HG02870 (cell line): ENCODE measurements around the gene MEI1.
"Not testable (repeated sequence)": the region's sequence is repeated elsewhere in the genome, so short reads cannot be mapped to it uniquely, and the experiment has no call there.

Experiments used
- ATAC-seq: cut with Tn5 transposase; IDR thresholded peaks from one replicate; pipeline ENCODE4 v1.9.1; 2021; ENCODE audit warnings: mild to moderate bottlenecking, moderate library complexity; ENCODE audit not compliant: unreplicated experiment

MEI1 gene

GRCh38 chr22:41682033-41682807 lies 17.1 kb upstream of the MEI1 start:
- ATAC-seq, result no peak

GRCh38 chr22:41683052-41683451 lies 16.3 kb upstream of the MEI1 start:
- no peak for ATAC-seq

GRCh38 chr22:41683616-41684015 lies 15.7 kb upstream of the MEI1 start:
- no peak for ATAC-seq

DNA sequence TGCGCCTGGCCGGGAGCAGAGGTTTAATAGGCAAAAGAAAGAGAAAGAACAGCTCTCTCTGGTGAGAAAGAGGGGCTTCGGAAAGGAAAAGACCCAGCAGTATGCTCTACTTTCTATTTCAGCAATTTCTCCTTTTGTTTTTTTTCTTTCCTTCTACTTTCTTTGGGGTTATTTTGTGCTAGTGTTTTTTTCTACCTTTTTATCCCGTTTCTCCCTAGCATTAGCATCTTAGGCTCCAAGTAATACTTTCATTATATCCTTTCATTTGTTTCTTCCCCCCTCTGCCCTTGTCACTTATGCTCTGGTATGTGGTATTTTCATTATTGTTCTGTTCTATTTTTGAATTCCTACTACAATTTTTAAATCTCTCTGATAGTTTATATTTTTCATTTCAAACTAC lies 15.1 kb upstream of the MEI1 start:
- ATAC-seq, result no peak

DNA sequence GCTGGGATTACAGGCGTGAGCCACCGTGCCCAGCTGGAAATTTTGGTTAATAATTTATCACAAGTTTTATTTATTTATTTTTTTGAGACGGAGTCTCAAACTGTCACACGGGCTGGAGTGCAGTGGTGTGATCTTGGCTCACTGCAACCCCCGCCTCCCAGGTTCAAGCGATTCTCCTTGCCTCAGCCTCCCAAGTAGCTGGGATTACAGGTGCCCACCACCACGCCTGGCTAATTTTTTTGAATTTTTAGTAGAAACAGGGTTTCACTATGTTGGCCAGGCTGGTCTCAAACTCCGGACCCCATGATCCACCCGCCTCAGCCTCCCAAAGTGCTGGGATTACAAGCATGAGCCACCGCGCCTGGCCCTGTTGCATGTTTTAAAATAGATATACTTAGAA lies 12.4 kb upstream of the MEI1 start:
- not testable (repeated sequence) for ATAC-seq

GRCh38 chr22:41687901-41688364 lies 11.4 kb upstream of the MEI1 start:
- ATAC-seq, result no peak

GRCh38 chr22:41688365-41689211 lies 10.7 kb upstream of the MEI1 start, which contains the start of gene SNU13:
TSS of gene SNU13 (minus strand) at chr22:41688867. CDS start at chr22:41688796, 71 bp downstream.
- peak; percentile 80 for ATAC-seq

- ATAC-seq, result no peak
These were observed 8.8 kb upstream of the MEI1 start for GRCh38 chr22:41690476-41690875.

DNA sequence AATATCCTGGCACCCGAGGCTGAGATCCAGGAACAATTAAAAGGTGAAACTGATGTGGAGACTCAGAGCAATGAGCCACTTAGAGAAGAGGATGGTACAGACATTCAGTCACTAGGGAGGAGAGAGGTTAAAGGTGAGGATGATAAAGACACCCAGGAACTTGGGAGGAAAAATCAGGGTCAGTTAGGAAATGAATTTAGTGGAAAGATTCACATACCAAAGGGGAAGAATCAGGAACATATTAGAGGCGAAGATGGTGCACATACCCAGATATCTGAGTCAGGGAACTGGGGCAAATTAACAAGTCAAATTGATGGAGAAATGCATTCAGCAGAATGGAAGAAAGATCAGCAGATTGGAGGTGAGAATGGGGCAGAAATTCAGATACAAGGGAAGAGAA lies 4.1 kb upstream of the MEI1 start:
- no peak for ATAC-seq

- ATAC-seq, result no peak
These were observed 2.6 kb upstream of the MEI1 start for GRCh38 chr22:41696703-41697102.

DNA sequence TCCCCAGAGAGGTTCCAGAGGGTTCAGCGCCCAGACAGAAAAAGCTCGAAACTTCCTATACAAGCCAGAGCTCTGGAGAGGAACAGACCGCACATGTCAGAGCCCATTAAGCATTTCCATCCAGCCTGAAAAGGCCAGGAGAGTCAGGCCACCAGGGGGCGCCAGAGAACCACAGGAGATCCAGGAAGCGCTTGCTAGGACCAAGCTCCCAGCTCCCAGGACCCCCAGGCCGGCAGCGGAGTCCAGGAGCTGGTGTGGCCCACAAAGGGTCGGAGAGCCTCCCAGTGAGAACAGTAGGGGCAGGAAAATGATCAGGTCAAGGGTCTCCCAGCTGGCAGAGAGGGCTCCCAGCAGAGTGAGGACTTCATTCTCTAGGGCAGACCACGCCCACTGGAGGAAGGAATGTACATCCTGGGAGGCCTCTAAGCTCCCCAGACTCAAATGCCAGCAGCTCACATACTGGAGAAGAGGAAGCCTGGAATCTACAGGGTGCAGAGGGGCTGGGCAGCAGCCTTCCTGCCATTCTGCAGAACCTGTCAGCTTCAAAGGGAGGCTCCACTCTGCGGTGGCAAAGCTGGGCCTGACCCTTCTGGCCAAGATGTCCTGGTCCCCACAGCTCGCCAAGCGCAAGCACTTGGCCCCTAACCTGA lies 2.1 kb upstream of the MEI1 start:
- ATAC-seq, result peak; percentile 50

- no peak for ATAC-seq
These were observed 733 bp downstream of the MEI1 start for GRCh38 chr22:41700108-41700364.

DNA sequence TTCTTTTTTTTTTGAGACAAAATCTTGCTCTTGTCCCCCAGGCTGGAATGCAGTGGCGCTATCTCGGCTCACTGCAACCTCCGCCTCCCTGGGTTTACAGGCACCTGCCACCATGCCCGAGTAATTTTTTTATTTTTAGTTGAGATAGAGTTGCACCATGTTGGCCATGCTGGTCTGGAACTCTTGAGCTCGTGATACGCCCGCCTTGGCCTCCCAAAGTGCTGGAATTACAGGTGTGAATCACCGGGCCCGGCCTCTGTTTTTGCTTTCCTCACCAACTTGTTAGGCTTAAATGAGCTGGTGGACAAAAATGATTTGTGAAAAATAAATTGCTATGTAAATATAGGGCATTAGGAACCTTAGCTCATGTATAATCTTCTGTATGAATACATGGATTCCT lies 3.5 kb downstream of the MEI1 start:
- no peak for ATAC-seq

GRCh38 chr22:41709341-41709740 lies 10.0 kb downstream of the MEI1 start:
- ATAC-seq, result no peak

GRCh38 chr22:41713004-41713403 lies 13.7 kb downstream of the MEI1 start:
- no peak for ATAC-seq

DNA sequence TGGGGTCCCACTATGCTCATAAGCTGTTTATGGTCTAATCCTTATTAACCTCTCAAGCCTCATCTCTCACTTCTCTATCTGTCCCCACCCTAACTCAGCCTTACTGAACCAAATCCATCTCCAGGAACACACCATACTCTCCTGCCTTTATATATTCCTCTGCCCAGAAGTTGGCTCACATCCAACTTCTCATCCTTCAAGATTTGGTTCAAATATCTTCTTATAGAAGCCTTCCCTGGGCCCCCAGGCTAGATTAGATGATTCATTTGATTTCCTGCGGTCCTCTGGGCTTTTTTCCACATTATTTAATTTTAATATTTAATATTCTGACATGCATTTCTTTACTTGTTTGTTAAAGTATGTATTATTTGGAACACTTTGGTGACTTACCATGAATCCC lies 23.2 kb downstream of the MEI1 start:
- ATAC-seq, result no peak

DNA sequence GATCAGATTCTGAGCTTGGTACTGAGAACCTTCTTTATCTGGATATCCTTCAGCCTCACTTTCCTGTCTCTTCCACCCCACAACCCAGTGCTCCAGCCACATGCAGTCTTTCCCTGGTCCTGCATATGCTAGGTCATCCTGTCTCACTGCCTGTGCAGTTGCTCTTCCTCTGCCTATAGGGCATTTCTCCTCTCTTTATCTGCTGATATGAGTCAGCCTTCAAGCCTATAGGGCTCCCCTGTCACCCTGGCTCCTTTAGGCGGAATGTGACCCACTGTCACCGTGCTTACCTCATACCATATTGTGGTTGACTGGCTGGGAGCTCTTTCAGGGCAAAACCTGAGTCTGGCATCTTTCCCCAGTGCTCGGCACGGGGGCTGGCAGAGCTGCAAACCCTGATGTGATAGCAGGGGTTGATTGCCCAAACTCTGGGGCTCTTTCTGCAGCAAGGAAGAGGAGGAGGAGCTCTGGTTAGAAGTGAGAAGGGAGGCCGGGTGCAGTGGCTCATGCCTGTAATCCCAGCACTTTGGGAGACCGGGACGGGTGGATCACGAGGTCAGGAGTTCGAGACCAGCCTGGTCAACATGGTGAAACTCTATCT lies 26.3 kb downstream of the MEI1 start:
- no peak for ATAC-seq

- no peak for ATAC-seq
These were observed 32.3 kb downstream of the MEI1 start for GRCh38 chr22:41731609-41732008.

DNA sequence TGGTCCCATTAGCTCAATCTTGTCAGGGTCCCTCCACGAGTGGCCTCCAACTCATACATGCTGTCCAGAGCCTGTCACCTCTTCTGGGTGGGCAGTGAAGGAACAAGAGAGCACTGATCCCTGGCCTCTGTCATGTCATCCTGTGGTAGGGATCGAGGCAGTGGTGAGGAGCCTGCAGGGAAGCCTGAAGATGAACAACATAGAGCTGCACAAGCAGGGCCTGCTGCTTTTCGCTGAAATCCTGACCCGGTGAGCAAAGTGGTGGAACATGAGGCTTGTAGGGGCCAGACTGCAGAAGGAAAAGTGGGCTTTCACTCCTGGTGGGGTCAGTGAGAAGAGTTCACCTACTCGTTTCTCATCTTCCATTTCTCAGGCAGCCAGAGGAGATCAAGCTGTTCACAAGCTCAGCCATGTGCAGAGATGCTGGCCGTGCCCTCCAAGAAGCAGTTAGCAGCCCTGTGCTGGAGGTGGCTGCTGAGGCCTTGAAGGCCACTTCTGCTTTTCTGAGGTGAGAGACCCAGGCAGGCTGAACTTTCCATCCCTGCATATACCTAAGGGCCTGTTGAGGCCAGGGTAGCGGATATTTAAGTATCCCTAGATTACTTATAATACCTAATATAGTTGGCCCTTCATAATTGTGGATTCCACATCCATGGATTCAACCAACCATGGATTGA lies 32.9 kb downstream of the MEI1 start:
- no peak for ATAC-seq

DNA sequence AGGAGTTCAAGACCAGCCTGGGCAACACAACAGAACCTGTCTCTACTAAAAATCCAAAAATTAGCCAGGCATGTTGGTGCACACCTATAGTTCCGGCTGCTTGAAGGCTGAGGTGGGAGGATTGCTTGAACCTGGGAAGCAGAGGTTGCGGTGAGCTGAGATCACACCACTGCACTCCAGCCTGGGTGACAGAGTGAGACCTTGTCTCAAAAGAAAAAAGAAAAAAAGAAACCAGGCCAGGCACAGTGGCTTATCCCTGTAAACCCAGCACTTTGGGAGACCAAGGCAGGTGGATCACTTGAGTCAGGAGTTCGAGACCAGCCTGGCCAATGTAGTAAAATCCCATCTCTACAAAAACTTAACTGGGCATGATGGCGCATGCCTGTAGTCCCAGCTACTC lies 33.9 kb downstream of the MEI1 start:
- ATAC-seq, result not testable (repeated sequence)

GRCh38 chr22:41739576-41739975 lies 40.3 kb downstream of the MEI1 start:
- ATAC-seq, result no peak
